Measurements from ENCODE around the gene VENTX. TPM values are rescaled to one million over a fixed set of nuclear protein-coding genes. Genes with fewer than 3 reads are reported as not detected.

VENTX gene
- total and polyA plus RNA-seq, 2 donors (not counting 3 experiments of a cell fraction or from before 2014, with no cell fraction given) = not detected

DNA sequence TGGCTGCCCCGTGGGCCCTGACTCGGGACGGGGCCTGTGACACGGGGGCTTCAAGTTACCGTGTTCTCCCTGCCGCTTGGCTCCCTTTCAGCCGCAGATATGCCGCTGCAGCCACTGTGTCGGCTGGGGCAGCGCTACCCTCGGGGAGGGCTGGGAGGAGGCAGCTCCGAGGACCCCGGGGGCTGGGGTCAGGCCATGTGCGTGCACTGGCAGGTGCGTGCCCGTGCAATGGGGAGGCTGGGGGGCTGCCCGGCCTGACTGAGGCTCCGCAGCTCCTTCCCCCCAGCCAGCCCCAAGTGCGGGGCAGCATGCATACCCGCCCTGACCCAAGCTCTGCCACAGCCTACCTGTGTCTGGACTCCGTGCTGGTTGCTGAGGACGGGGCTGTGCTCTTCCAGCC lies 48.4 kb upstream of the VENTX start:
- Histone ChIP-seq H3K4me1 (ENCODE audit: control insufficient read depth, extremely low read depth, insufficient read depth, low read length) (no peaks in the 10 kb centered on the region), H3K4me3 (replicated peaks in 1 of 3; ENCODE audit: insufficient read depth in 1 of 3, low read depth in 1 of 3, low read length in 3 of 3) (no peak overlapping the region), H3K79me2 (ENCODE audit: control insufficient read depth, insufficient read depth, low read length) (no peaks in the 10 kb centered on the region), H3K27ac (ENCODE audit: insufficient read depth, low read depth, low read length) (no peak overlapping the region), H3K4me2 (ENCODE audit: insufficient read depth, low read length) (no peak overlapping the region), H3K9me1 (replicated peaks; ENCODE audit: control insufficient read depth, extremely low read depth, insufficient read depth, low read length) (no peaks in the 10 kb centered on the region), H3K36me3 (ENCODE audit: control insufficient read depth in 2 of 2, extremely low read depth in 1 of 2, insufficient read depth in 2 of 2, low read length in 2 of 2) (no peaks in the 10 kb centered on the region), H2AFZ (ENCODE audit: low read depth, low read length) (no peak overlapping the region), H4K20me1 (replicated peaks; ENCODE audit: control insufficient read depth, extremely low read depth, insufficient read depth, low read length) (no peaks in the 10 kb centered on the region), H3K27me3 (ENCODE audit: control insufficient read depth in 2 of 2, insufficient read depth in 2 of 2, low read length in 2 of 2) (no peaks in the 10 kb centered on the region), H3K9me3 (replicated peaks; ENCODE audit: control insufficient read depth, insufficient read depth, low read length) (no peaks in the 10 kb centered on the region), H3K9ac (replicated peaks; ENCODE audit: extremely low read depth, insufficient read depth, low read length) (no peak overlapping the region)
- intact Hi-C loops (cut with micrococcal nuclease) (no loop called here), dilution Hi-C loops (cut with MboI; ENCODE audit: extremely low pct_ligation_motif_present, low sequenced_read_pairs) (no loop called here)
- DNase-seq (ENCODE audit: low read depth, low spot score) (no peak), FAIRE-seq (no peak)
- POLR2A ChIA-PET = no interaction called here
- CTCF ChIA-PET = no interaction called here
- BruUV-seq (replicated peaks) = no TSS peak
- TF ChIP-seq GATA2 (IDR thresholded peaks at IDR 0.05; ENCODE audit: insufficient read depth, insufficient read length, low read depth, low read length) (no peak), MYC (IDR thresholded peaks at IDR 0.05; ENCODE audit: low read depth, low read length) (no peak), JUN (IDR thresholded peaks at IDR 0.05; ENCODE audit: borderline replicate concordance, insufficient read depth, insufficient read length, low read depth) (no peak), EZH2 (IDR thresholded peaks at IDR 0.05; ENCODE audit: borderline replicate concordance, low read depth, low read length, severe bottlenecking) (no peak), POLR2A (IDR thresholded peaks at IDR 0.05; ENCODE audit: low read depth, low read length) (no peak), FOS (IDR thresholded peaks at IDR 0.05; ENCODE audit: borderline replicate concordance, insufficient read depth, low read length) (no peak), POLR2AphosphoS5 (IDR thresholded peaks at IDR 0.05; ENCODE audit: insufficient read depth, low read depth, low read length) (no peak)
- TF ChIP-seq, protein P1, sequence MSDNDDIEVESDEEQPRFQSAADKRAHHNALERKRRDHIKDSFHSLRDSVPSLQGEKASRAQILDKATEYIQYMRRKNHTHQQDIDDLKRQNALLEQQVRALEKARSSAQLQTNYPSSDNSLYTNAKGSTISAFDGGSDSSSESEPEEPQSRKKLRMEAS (IDR thresholded peaks at IDR 0.05; ENCODE audit: insufficient read depth, insufficient read length) = no peak
- TF ChIP-seq, protein P2, sequence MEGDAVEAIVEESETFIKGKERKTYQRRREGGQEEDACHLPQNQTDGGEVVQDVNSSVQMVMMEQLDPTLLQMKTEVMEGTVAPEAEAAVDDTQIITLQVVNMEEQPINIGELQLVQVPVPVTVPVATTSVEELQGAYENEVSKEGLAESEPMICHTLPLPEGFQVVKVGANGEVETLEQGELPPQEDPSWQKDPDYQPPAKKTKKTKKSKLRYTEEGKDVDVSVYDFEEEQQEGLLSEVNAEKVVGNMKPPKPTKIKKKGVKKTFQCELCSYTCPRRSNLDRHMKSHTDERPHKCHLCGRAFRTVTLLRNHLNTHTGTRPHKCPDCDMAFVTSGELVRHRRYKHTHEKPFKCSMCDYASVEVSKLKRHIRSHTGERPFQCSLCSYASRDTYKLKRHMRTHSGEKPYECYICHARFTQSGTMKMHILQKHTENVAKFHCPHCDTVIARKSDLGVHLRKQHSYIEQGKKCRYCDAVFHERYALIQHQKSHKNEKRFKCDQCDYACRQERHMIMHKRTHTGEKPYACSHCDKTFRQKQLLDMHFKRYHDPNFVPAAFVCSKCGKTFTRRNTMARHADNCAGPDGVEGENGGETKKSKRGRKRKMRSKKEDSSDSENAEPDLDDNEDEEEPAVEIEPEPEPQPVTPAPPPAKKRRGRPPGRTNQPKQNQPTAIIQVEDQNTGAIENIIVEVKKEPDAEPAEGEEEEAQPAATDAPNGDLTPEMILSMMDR (IDR thresholded peaks at IDR 0.05; ENCODE audit: extremely low read depth in 1 of 2, insufficient read depth in 1 of 2, low read depth in 1 of 2, low read length in 2 of 2) = no peak

All from endothelial cell of umbilical vein (primary cell).